ENCODE measurements around the gene KCNT1.
"Not testable (repeated sequence)": the region's sequence is repeated elsewhere in the genome, so short reads cannot be mapped to it uniquely, and the experiment has no call there.

The KCNT1 gene

GRCh38 chr9:135701959-135702721 lies at the start of gene KCNT1:
Gene KCNT1 (plus strand): TSS chr9:135702185. CDS start chr9:135702259, 74 bp downstream.
- DNase-seq (ENCODE audit: low spot score) (peak; percentile 90), FAIRE-seq (no peak)

- DNase-seq (ENCODE audit: low spot score) (no peak), FAIRE-seq (no peak)
Observed at GRCh38 chr9:135655317-135655716, 46.7 kb upstream of the KCNT1 start.

- FAIRE-seq (peak; percentile 77), DNase-seq (ENCODE audit: low spot score) (no peak)
Observed at GRCh38 chr9:135657416-135657815, 44.6 kb upstream of the KCNT1 start.

GRCh38 chr9:135659252-135659651 lies 42.7 kb upstream of the KCNT1 start:
- FAIRE-seq (no peak), DNase-seq (ENCODE audit: low spot score) (no peak)

GRCh38 chr9:135660407-135660806 lies 41.6 kb upstream of the KCNT1 start:
- no peak for DNase-seq (ENCODE audit: low spot score)

GRCh38 chr9:135661816-135662560 lies 40.0 kb upstream of the KCNT1 start:
- DNase-seq (ENCODE audit: low spot score), result no peak

More at GRCh38 chr9:135660407-135660806, 41.6 kb upstream of the KCNT1 start:
- FAIRE-seq, result no peak

GRCh38 chr9:135662758-135663450 lies 39.1 kb upstream of the KCNT1 start, which contains the start of gene LCN9:
Gene LCN9 (plus strand): TSS chr9:135663309. CDS start chr9:135663322, 13 bp downstream.
- DNase-seq (ENCODE audit: low spot score), result peak; percentile 53
- peak; percentile 13 for FAIRE-seq

More at GRCh38 chr9:135661816-135662560, 40.0 kb upstream of the KCNT1 start:
- no peak for FAIRE-seq

- DNase-seq (ENCODE audit: low spot score) (no peak), FAIRE-seq (no peak)
Observed at GRCh38 chr9:135663451-135663770, 38.6 kb upstream of the KCNT1 start.

GRCh38 chr9:135663857-135664256 lies 38.1 kb upstream of the KCNT1 start:
- FAIRE-seq (no peak), DNase-seq (ENCODE audit: low spot score) (no peak)

- FAIRE-seq, result no peak
- DNase-seq (ENCODE audit: low spot score), result no peak
Observed at GRCh38 chr9:135664266-135664665, 37.7 kb upstream of the KCNT1 start.

- FAIRE-seq (no peak), DNase-seq (ENCODE audit: low spot score) (no peak)
Observed at GRCh38 chr9:135664801-135665794, 36.9 kb upstream of the KCNT1 start.

GRCh38 chr9:135665795-135666189 lies 36.2 kb upstream of the KCNT1 start:
- DNase-seq (ENCODE audit: low spot score) (no peak), FAIRE-seq (no peak)

GRCh38 chr9:135666534-135667462 lies 35.2 kb upstream of the KCNT1 start:
- FAIRE-seq, result no peak
- DNase-seq (ENCODE audit: low spot score), result no peak

GRCh38 chr9:135667463-135668001 lies 34.5 kb upstream of the KCNT1 start:
- DNase-seq (ENCODE audit: low spot score) (peak; percentile 25), FAIRE-seq (no peak)

GRCh38 chr9:135669018-135669417 lies 33.0 kb upstream of the KCNT1 start:
- FAIRE-seq; DNase-seq (ENCODE audit: low spot score): not testable (repeated sequence)

GRCh38 chr9:135669616-135670285 lies 32.2 kb upstream of the KCNT1 start:
- DNase-seq (ENCODE audit: low spot score) (no peak), FAIRE-seq (no peak)

- FAIRE-seq, result no peak
Observed at GRCh38 chr9:135670721-135671590, 31.0 kb upstream of the KCNT1 start.

GRCh38 chr9:135671591-135672041 lies 30.4 kb upstream of the KCNT1 start:
- DNase-seq (ENCODE audit: low spot score) (no peak), FAIRE-seq (no peak)

More at GRCh38 chr9:135670721-135671590, 31.0 kb upstream of the KCNT1 start:
- DNase-seq (ENCODE audit: low spot score), result no peak

Data from urothelium cell line (cell line).